H1 (cell line): ENCODE measurements around the gene OCRL. TPM values are rescaled to one million over a fixed set of nuclear protein-coding genes. Genes with fewer than 3 reads are reported as not detected.

Experiments used
- CTCF ChIA-PET: fragments of 300-600 bp; sonication (Branson Sonifier 250); formaldehyde crosslinking; loops from one replicate; lab custom pipeline; 2021; ENCODE audit not compliant: partially characterized antibody; lab: Charles Lee
- POLR2A ChIA-PET: fragments of 300-600 bp; sonication (Branson Sonifier 250); formaldehyde crosslinking; loops from one replicate; lab custom pipeline; 2021; ENCODE audit warnings: inconsistent platforms; ENCODE audit not compliant: partially characterized antibody; lab: Charles Lee
- DNase-seq, 2 experiments: peaks; one replicate each; pipeline versions ENCODE4 v3.0.0 to v3.0.0-alpha.2; 2010 to 2022; ENCODE audit warnings: low spot score in 2 of 2, low read depth in 1 of 2, mixed read lengths in 1 of 2
- FAIRE-seq: peaks from 2 replicates; lab custom pipeline; 2011; peaks lifted over from hg19 to GRCh38; lab: Jason Lieb, UNC
- H2AFZ ChIP-seq: 2 replicates; pipeline ENCODE4 v1.8.1; 2012; ENCODE audit warnings: low read length, inconsistent platforms
- H2AK5ac ChIP-seq: 2 replicates; pipeline ENCODE4 v1.6.1; 2013; ENCODE audit warnings: low read depth, low read length
- H2BK120ac ChIP-seq: replicated peaks from 2 replicates; pipeline ENCODE3; 2013; ENCODE audit warnings: low read depth, low read length, inconsistent platforms
- H2BK12ac ChIP-seq: 2 replicates; pipeline ENCODE4 v1.6.1; 2013; ENCODE audit warnings: low read depth, low read length
- H2BK15ac ChIP-seq: 2 replicates; pipeline ENCODE4 v1.6.1; 2013; ENCODE audit warnings: low read length
- H2BK20ac ChIP-seq: 2 replicates; pipeline ENCODE4 v1.6.1; 2013; ENCODE audit warnings: low read length
- H2BK5ac ChIP-seq: 2 replicates; pipeline ENCODE4 v1.6.1; 2013; ENCODE audit warnings: low read depth, low read length
- H3K14ac ChIP-seq: 2 replicates; pipeline ENCODE4 v1.6.1; 2013; ENCODE audit warnings: inconsistent platforms; ENCODE audit not compliant: insufficient read length
- H3K18ac ChIP-seq: 2 replicates; pipeline ENCODE4 v1.6.1; 2013; ENCODE audit warnings: low read length; ENCODE audit errors: extremely low read depth
- H3K23ac ChIP-seq: 2 replicates; pipeline ENCODE4 v1.6.1; 2013; ENCODE audit warnings: inconsistent platforms; ENCODE audit not compliant: insufficient read length
- H3K23me2 ChIP-seq: 2 replicates; pipeline ENCODE4 v1.6.1; 2013; ENCODE audit warnings: low read depth, low read length
- H3K27ac ChIP-seq: 2 replicates; pipeline ENCODE4 v1.6.1; 2011; ENCODE audit warnings: low read depth, low read length, inconsistent platforms
- H3K27me3 ChIP-seq, 4 experiments: replicated peaks in 1 of 4; 1 replicate in 1 of 4; 2 replicates in 3 of 4; pipeline versions ENCODE4 v1.6.1 to v1.8.1; 2011 to 2013; ENCODE audit warnings: low read length in 3 of 4, mild to moderate bottlenecking in 3 of 4, inconsistent platforms in 2 of 4, mixed read lengths in 2 of 4, moderate library complexity in 1 of 4; ENCODE audit not compliant: control insufficient read depth in 3 of 4, insufficient read depth in 3 of 4; ENCODE audit errors: extremely low read depth in 1 of 4
- H3K36me3 ChIP-seq, 4 experiments: 2 replicates each; pipeline versions ENCODE4 v1.6.1 to v1.8.1; 2011 to 2013; ENCODE audit warnings: mild to moderate bottlenecking in 4 of 4, low read length in 3 of 4, moderate library complexity in 2 of 4, control low read depth in 1 of 4, inconsistent platforms in 1 of 4; ENCODE audit not compliant: insufficient read depth in 4 of 4, control insufficient read depth in 2 of 4
- H3K4ac ChIP-seq: replicated peaks from 2 replicates; pipeline ENCODE3; 2013; ENCODE audit warnings: low read length, low read depth, mixed read lengths, inconsistent platforms; ENCODE audit not compliant: insufficient read length
- H3K4me1 ChIP-seq, 4 experiments: replicated peaks in 1 of 4; 1 replicate in 1 of 4; 2 replicates in 3 of 4; pipeline versions ENCODE4 v1.6.1 to v1.8.1; 2011 to 2013; ENCODE audit warnings: low read length in 3 of 4, inconsistent platforms in 2 of 4, mixed read lengths in 1 of 4; ENCODE audit not compliant: insufficient read depth in 4 of 4, control insufficient read depth in 3 of 4
- H3K4me2 ChIP-seq, 2 experiments: 2 replicates each; pipeline versions ENCODE4 v1.6.1 to v1.8.1; 2011 to 2013; ENCODE audit warnings: low read depth in 2 of 2, low read length in 2 of 2, control low read depth in 1 of 2, inconsistent platforms in 1 of 2, mild to moderate bottlenecking in 1 of 2; ENCODE audit not compliant: insufficient read depth in 1 of 2
- H3K4me3 ChIP-seq, 4 experiments: fragments of 200-600, 300-600 bp in 1 of 4; sonication (generic), shearing (Covaris generic), sonication (Bioruptor Twin) in 1 of 4; 2 replicates each; pipeline versions ENCODE4 v1.5.1 to v1.8.1; 2011 to 2016; ENCODE audit warnings: low read length in 4 of 4, low read depth in 3 of 4, control low read depth in 2 of 4, inconsistent platforms in 2 of 4, mild to moderate bottlenecking in 2 of 4, mixed read lengths in 1 of 4, moderate library complexity in 1 of 4; ENCODE audit not compliant: insufficient read depth in 2 of 4; ENCODE audit errors: extremely low read depth in 1 of 4
- H3K56ac ChIP-seq: replicated peaks from 2 replicates; pipeline ENCODE3; 2013; ENCODE audit warnings: low read depth, mild to moderate bottlenecking, mixed read lengths, low read length, inconsistent platforms; ENCODE audit not compliant: insufficient read length
- H3K79me1 ChIP-seq: 2 replicates; pipeline ENCODE4 v1.6.1; 2013; ENCODE audit warnings: low read depth, low read length, control low read depth
- H3K79me2 ChIP-seq, 2 experiments: 2 replicates each; pipeline versions ENCODE4 v1.6.1 to v1.8.1; 2012 to 2013; ENCODE audit warnings: low read length in 2 of 2, mild to moderate bottlenecking in 2 of 2, inconsistent platforms in 1 of 2; ENCODE audit not compliant: insufficient read depth in 2 of 2, control insufficient read depth in 1 of 2
- H3K9ac ChIP-seq, 4 experiments: replicated peaks in 1 of 4; 1 replicate in 1 of 4; 2 replicates in 3 of 4; pipeline versions ENCODE4 v1.6.1 to v1.8.1; 2011 to 2013; ENCODE audit warnings: low read depth in 3 of 4, low read length in 3 of 4, control low read depth in 2 of 4, mild to moderate bottlenecking in 2 of 4, moderate library complexity in 2 of 4, inconsistent platforms in 1 of 4; ENCODE audit errors: extremely low read depth in 1 of 4
- H3K9me3 ChIP-seq, 2 experiments: 2 replicates each; pipeline versions ENCODE4 v1.6.1 to v1.8.1; 2012 to 2013; ENCODE audit warnings: mild to moderate bottlenecking in 2 of 2, moderate library complexity in 2 of 2, control low read depth in 1 of 2, inconsistent platforms in 1 of 2, low read depth in 1 of 2, low read length in 1 of 2, mixed read lengths in 1 of 2; ENCODE audit not compliant: insufficient read depth in 2 of 2
- H4K20me1 ChIP-seq, 2 experiments: replicated peaks in 1 of 2; 2 replicates each; pipeline versions ENCODE3 to v1.8.1; 2011 to 2013; ENCODE audit warnings: inconsistent platforms in 2 of 2, low read length in 2 of 2, mild to moderate bottlenecking in 1 of 2; ENCODE audit not compliant: insufficient read depth in 2 of 2, control insufficient read depth in 1 of 2
- H4K5ac ChIP-seq: 2 replicates; pipeline ENCODE4 v1.6.1; 2013; ENCODE audit warnings: low read length, low read depth, mixed read lengths, inconsistent platforms; ENCODE audit not compliant: insufficient read length
- H4K8ac ChIP-seq: 2 replicates; pipeline ENCODE4 v1.8.0; 2013; ENCODE audit warnings: mild to moderate bottlenecking, moderate library complexity, low read length, inconsistent platforms; ENCODE audit not compliant: insufficient read depth; ENCODE audit errors: extremely low read depth
- H4K91ac ChIP-seq: replicated peaks from 2 replicates; pipeline ENCODE3; 2013; ENCODE audit warnings: low read length, mixed read lengths, inconsistent platforms; ENCODE audit not compliant: insufficient read length
- ATF3 ChIP-seq: IDR thresholded peaks from 2 replicates; pipeline ENCODE4 v1.6.1; 2011; ENCODE audit warnings: low read depth, mild to moderate bottlenecking, low read length; ENCODE audit not compliant: insufficient read depth
- BRCA1 ChIP-seq: IDR thresholded peaks from 2 replicates; pipeline ENCODE4 v1.6.1; 2012; ENCODE audit warnings: low read depth, low read length, improper control_type of control experiment
- CHD1 ChIP-seq: IDR thresholded peaks from 2 replicates; pipeline ENCODE4 v1.6.1; 2012; ENCODE audit warnings: low read depth, low read length, improper control_type of control experiment
- CREB1 ChIP-seq: IDR thresholded peaks from 2 replicates; pipeline ENCODE4 v1.6.1; 2012; ENCODE audit warnings: inconsistent platforms
- CTCF ChIP-seq, 3 experiments: IDR thresholded peaks; 1 replicate in 2 of 3; 2 replicates in 1 of 3; pipeline versions ENCODE4 v1.5.1 to v1.6.1; 2011; ENCODE audit warnings: low read length in 3 of 3, mild to moderate bottlenecking in 3 of 3, inconsistent platforms in 2 of 3, low read depth in 1 of 3, moderate library complexity in 1 of 3; ENCODE audit not compliant: insufficient read depth in 1 of 3; ENCODE audit errors: control extremely low read depth in 1 of 3
- EZH2 ChIP-seq: fragments of 200-600 bp; sonication (generic); IDR thresholded peaks from 2 replicates; pipeline ENCODE4 v1.7.1; 2012; ENCODE audit warnings: low read depth, mild to moderate bottlenecking, moderate library complexity, low read length, inconsistent platforms; ENCODE audit not compliant: severe bottlenecking
- GABPA ChIP-seq: IDR thresholded peaks from 2 replicates; pipeline ENCODE4 v1.6.1; 2011; ENCODE audit warnings: mild to moderate bottlenecking, low read length, moderate library complexity, borderline replicate concordance; ENCODE audit not compliant: insufficient read depth
- RAD21 ChIP-seq, 2 experiments: IDR thresholded peaks in 1 of 2; conservative IDR thresholded peaks in 1 of 2; 2 replicates each; pipeline ENCODE4 v1.6.1; 2011; ENCODE audit warnings: low read depth in 2 of 2, low read length in 2 of 2, improper control_type of control experiment in 1 of 2, inconsistent platforms in 1 of 2, mild to moderate bottlenecking in 1 of 2, moderate library complexity in 1 of 2
- SP1 ChIP-seq: IDR thresholded peaks from 2 replicates; pipeline ENCODE4 v1.6.1; 2011; ENCODE audit warnings: low read depth, low read length
- YY1 ChIP-seq: IDR thresholded peaks from 2 replicates; pipeline ENCODE4 v1.6.1; 2011; ENCODE audit warnings: low read depth, mild to moderate bottlenecking, low read length
- ZNF274 ChIP-seq: IDR thresholded peaks from 2 replicates; pipeline ENCODE4 v1.7.0; 2012; ENCODE audit warnings: low read length, borderline replicate concordance; ENCODE audit errors: extremely low read depth
- WGBS, 2 experiments: shearing (Covaris generic) in 1 of 2; methylation state at CpG; one replicate each; pipeline versions ENCODE4 v1.1.6 to v1.1.7; 2013 to 2015; ENCODE audit warnings: low lambda C conversion rate in 2 of 2, mixed read lengths in 2 of 2, inconsistent platforms in 1 of 2, low coverage in 1 of 2, missing lambda C conversion rate in 1 of 2; ENCODE audit not compliant: insufficient replicate concordance in 2 of 2, insufficient coverage in 1 of 2, insufficient read length in 1 of 2; ENCODE audit errors: extremely low coverage in 1 of 2, missing lambda C conversion rate in 1 of 2; 5-methylcytosine and 5-hydroxymethylcytosine counted together
- polyA plus RNA-seq, 7 experiments: library from polyadenylated mRNA; depleted of rRNA in 3 of 7; stranded (reverse) in 5 of 7; unstranded in 2 of 7; fragments of >200 nt in 5 of 7; fragments of 200-250 nt in 2 of 7; gene quantifications; 1 replicate in 5 of 7; 2 replicates in 1 of 7; 4 replicates in 1 of 7; pipeline versions ENCODE4 v1.2.1 to v1.2.3, GENCODE V29; 2011 to 2013; ENCODE audit warnings: missing spikeins in 2 of 7, mixed read lengths in 2 of 7
- total RNA-seq: library from RNA; stranded (reverse); fragmentation: NEBNext Ultra II Directional; extraction: Animal tissue kit (Norgen Biotek cat#: 25700); gene quantifications from 2 replicates; pipeline ENCODE4 v1.2.1, GENCODE V29; 2021

The OCRL gene
- total and polyA plus RNA-seq, 2 of the 8 experiments (the other 6 are each of a cell fraction or from before 2014, with no cell fraction given) = 12.7 to 15.1 TPM

- H3K9ac ChIP-seq = no peak overlapping the region
- H4K5ac ChIP-seq = no peak overlapping the region
- H3K23ac ChIP-seq = no peak overlapping the region
- no peak overlapping the region for H2BK5ac ChIP-seq
- H4K91ac ChIP-seq = no peak overlapping the region
- FAIRE-seq = no peak
- POLR2A ChIA-PET = no interaction called here
- no peaks in the 10 kb centered on the region for H3K23me2 ChIP-seq
- no peak overlapping the region for H2BK20ac ChIP-seq
- no peaks in the 10 kb centered on the region for H3K79me1 ChIP-seq
- H3K27ac ChIP-seq = no peak overlapping the region
- H2AK5ac ChIP-seq = no peak overlapping the region
- H3K56ac ChIP-seq = no peak overlapping the region
- H3K27me3 ChIP-seq = no peaks in the 10 kb centered on the region
- peaks cover 2 to 51% (median 12%) of the 10 kb centered on the region in 4 experiments; a peak in 6 of 8 replicates for H3K36me3 ChIP-seq
- no peaks in the 10 kb centered on the region for H3K4me1 ChIP-seq
- H4K20me1 ChIP-seq = no peaks in the 10 kb centered on the region
- 88% methylated on average over 3 of the region's 3 CpGs; no CpG with 5 or more reads in 1 of the 2 experiments for WGBS, 2 experiments
- no peak overlapping the region for H3K4ac ChIP-seq
- no peak overlapping the region for H3K4me3 ChIP-seq
- H2BK120ac ChIP-seq = no peak overlapping the region
- no peak for DNase-seq
- no peak overlapping the region for H3K4me2 ChIP-seq
- no peak overlapping the region for H2BK15ac ChIP-seq
- CTCF ChIA-PET = interaction anchor here (1.0 kb wide), 1 partner anchor 10 kb away, joined by 4 read pairs; no protein-coding TSS in a partner anchor
- H2BK12ac ChIP-seq = no peak overlapping the region
- no peak overlapping the region for H2AFZ ChIP-seq
- no peaks in the 10 kb centered on the region for H3K9me3 ChIP-seq
- H3K79me2 ChIP-seq = no peaks in the 10 kb centered on the region
- no peak overlapping the region for H4K8ac ChIP-seq
- no peak overlapping the region for H3K14ac ChIP-seq
- no peak overlapping the region for H3K18ac ChIP-seq
- no peak for TF ChIP-seq CREB1
- no peak for TF ChIP-seq BRCA1
- TF ChIP-seq CTCF (IDR thresholded peaks at IDR 0.05; ENCODE audit: control extremely low read depth in 1 of 3, insufficient read depth in 1 of 3, low read depth in 1 of 3, low read length in 3 of 3) = no peak
- TF ChIP-seq RAD21 (IDR thresholded peaks at IDR 0.05 in 1 of 2, conservative IDR thresholded peaks at IDR 0.05 in 1 of 2; ENCODE audit: low read depth in 2 of 2, low read length in 2 of 2) = no peak
- no peak for TF ChIP-seq CHD1
- TF ChIP-seq ZNF274 = no peak
- no peak for TF ChIP-seq GABPA
- no peak for TF ChIP-seq EZH2
- no peak for TF ChIP-seq ATF3
- TF ChIP-seq SP1 = no peak
- TF ChIP-seq YY1 = no peak
These were observed 21.4 kb downstream of the OCRL start for GRCh38 chrX:129561453-129561852.
